H9 (cell line): Measurements from ENCODE around the gene GTF2H3. TPM values are rescaled to one million over a fixed set of nuclear protein-coding genes. Genes with fewer than 3 reads are reported as not detected.

Source experiments
- DNase-seq: peaks from one replicate; pipeline ENCODE4 v3.0.0-alpha.2; 2017
- H2AFZ ChIP-seq: one replicate; pipeline ENCODE4 v1.6.1; 2013; ENCODE audit warnings: mild to moderate bottlenecking, low read length, control low read depth, moderate library complexity
- H2AK5ac ChIP-seq: 2 replicates; pipeline ENCODE4 v1.6.1; 2013; ENCODE audit warnings: low read length, control low read depth, mixed read lengths; ENCODE audit not compliant: insufficient read length
- H2BK120ac ChIP-seq: one replicate; pipeline ENCODE4 v1.6.1; 2013; ENCODE audit warnings: low read depth, mild to moderate bottlenecking, low read length, control low read depth, inconsistent platforms; ENCODE audit not compliant: poor library complexity, severe bottlenecking
- H2BK12ac ChIP-seq: 2 replicates; pipeline ENCODE4 v1.6.1; 2013; ENCODE audit warnings: low read length, control low read depth, mixed read lengths, low read depth; ENCODE audit not compliant: insufficient read length
- H2BK15ac ChIP-seq: 2 replicates; pipeline ENCODE4 v1.6.1; 2013; ENCODE audit warnings: low read depth, low read length, control low read depth
- H2BK20ac ChIP-seq: one replicate; pipeline ENCODE4 v1.6.1; 2013; ENCODE audit warnings: low read depth, mild to moderate bottlenecking, low read length, control low read depth, inconsistent platforms; ENCODE audit not compliant: poor library complexity, severe bottlenecking
- H2BK5ac ChIP-seq: 2 replicates; pipeline ENCODE4 v1.6.1; 2013; ENCODE audit warnings: low read length, control low read depth, mixed read lengths; ENCODE audit not compliant: insufficient read length
- H3K14ac ChIP-seq: 2 replicates; pipeline ENCODE4 v1.6.1; 2013; ENCODE audit warnings: low read length, control low read depth; ENCODE audit not compliant: insufficient read depth
- H3K18ac ChIP-seq: 2 replicates; pipeline ENCODE4 v1.6.1; 2013; ENCODE audit warnings: low read depth, mild to moderate bottlenecking, mixed read lengths, low read length, control low read depth; ENCODE audit not compliant: insufficient read length
- H3K23ac ChIP-seq: 2 replicates; pipeline ENCODE4 v1.6.1; 2013; ENCODE audit warnings: low read length, control low read depth, mixed read lengths, low read depth; ENCODE audit not compliant: insufficient read length
- H3K23me2 ChIP-seq: 2 replicates; pipeline ENCODE4 v1.6.1; 2013; ENCODE audit warnings: low read depth, mild to moderate bottlenecking, mixed read lengths, low read length, control low read depth; ENCODE audit not compliant: insufficient read length, poor library complexity, severe bottlenecking
- H3K27ac ChIP-seq: 2 replicates; pipeline ENCODE4 v1.5.1; 2013; ENCODE audit warnings: low read length, control low read depth, mixed read lengths, low read depth; ENCODE audit not compliant: insufficient read length
- H3K27me3 ChIP-seq: 2 replicates; pipeline ENCODE4 v1.6.1; 2013; ENCODE audit warnings: low read length, control low read depth, inconsistent platforms; ENCODE audit not compliant: insufficient read depth
- H3K4ac ChIP-seq: 2 replicates; pipeline ENCODE4 v1.6.1; 2013; ENCODE audit warnings: low read depth, mild to moderate bottlenecking, control low read depth, inconsistent platforms, low read length, moderate library complexity
- H3K4me1 ChIP-seq: 2 replicates; pipeline ENCODE4 v1.6.1; 2013; ENCODE audit warnings: low read length, control low read depth, inconsistent platforms; ENCODE audit not compliant: insufficient read depth
- H3K4me2 ChIP-seq: 2 replicates; pipeline ENCODE4 v1.6.1; 2013; ENCODE audit warnings: low read length, control low read depth, mixed read lengths; ENCODE audit not compliant: insufficient read length, insufficient read depth
- H3K56ac ChIP-seq: 2 replicates; pipeline ENCODE4 v1.6.1; 2013; ENCODE audit warnings: low read depth, mild to moderate bottlenecking, mixed read lengths, low read length, control low read depth; ENCODE audit not compliant: insufficient read length
- H3K79me1 ChIP-seq: 2 replicates; pipeline ENCODE4 v1.6.1; 2013; ENCODE audit warnings: low read depth, mild to moderate bottlenecking, moderate library complexity, low read length, control low read depth, inconsistent platforms; ENCODE audit not compliant: insufficient read depth, poor library complexity, severe bottlenecking
- H3K79me2 ChIP-seq: 2 replicates; pipeline ENCODE4 v1.6.1; 2013; ENCODE audit warnings: low read length, control low read depth, inconsistent platforms; ENCODE audit not compliant: insufficient read depth
- H3K9ac ChIP-seq: 2 replicates; pipeline ENCODE4 v1.6.1; 2013; ENCODE audit warnings: low read length, control low read depth, mixed read lengths; ENCODE audit not compliant: insufficient read length; ENCODE audit errors: extremely low read depth
- H3K9me3 ChIP-seq: one replicate; pipeline ENCODE4 v1.6.1; 2013; ENCODE audit warnings: low read depth, low read length, inconsistent platforms; ENCODE audit not compliant: control insufficient read depth
- H3T11ph ChIP-seq: one replicate; pipeline ENCODE4 v1.6.1; 2013; ENCODE audit warnings: mild to moderate bottlenecking, low read length, control low read depth, inconsistent platforms
- H4K20me1 ChIP-seq: one replicate; pipeline ENCODE4 v1.6.1; 2013; ENCODE audit not compliant: control insufficient read depth, insufficient read length, insufficient read depth
- H4K5ac ChIP-seq: 2 replicates; pipeline ENCODE4 v1.6.1; 2013; ENCODE audit warnings: low read depth, mild to moderate bottlenecking, mixed read lengths, low read length, control low read depth; ENCODE audit not compliant: insufficient read length
- H4K8ac ChIP-seq: replicated peaks from 2 replicates; pipeline ENCODE4 v1.6.1; 2013; ENCODE audit warnings: low read length, control low read depth, mixed read lengths, low read depth; ENCODE audit not compliant: insufficient read length
- H4K91ac ChIP-seq: 2 replicates; pipeline ENCODE4 v1.6.1; 2013; ENCODE audit warnings: low read depth, mild to moderate bottlenecking, moderate library complexity, mixed read lengths, low read length, control low read depth; ENCODE audit not compliant: insufficient read length
- H3K27ac Mint-ChIP-seq, 3 experiments: 2 replicates in 2 of 3; 3 replicates in 1 of 3; pipeline ENCODE4 v1.8.0; 2020 to 2021; ENCODE audit warnings: mixed read lengths in 3 of 3, mild to moderate bottlenecking in 1 of 3, moderate library complexity in 1 of 3
- H3K27me3 Mint-ChIP-seq: 2 replicates; pipeline ENCODE4 v1.8.0; 2021; ENCODE audit warnings: low read depth, mild to moderate bottlenecking, moderate library complexity, mixed read lengths
- H3K36me3 Mint-ChIP-seq, 3 experiments: 2 replicates in 2 of 3; 3 replicates in 1 of 3; pipeline ENCODE4 v1.8.0; 2020 to 2021; ENCODE audit warnings: low read depth in 3 of 3, mixed read lengths in 3 of 3; ENCODE audit not compliant: insufficient read depth in 1 of 3
- H3K4me1 Mint-ChIP-seq, 2 experiments: 2 replicates each; pipeline ENCODE4 v1.8.0; 2020; ENCODE audit warnings: mixed read lengths in 2 of 2
- H3K4me3 Mint-ChIP-seq, 2 experiments: 2 replicates in 1 of 2; 3 replicates in 1 of 2; pipeline ENCODE4 v1.8.0; 2020 to 2021; ENCODE audit warnings: mild to moderate bottlenecking in 2 of 2, mixed read lengths in 2 of 2, moderate library complexity in 1 of 2
- H3K9me3 Mint-ChIP-seq, 2 experiments: 2 replicates in 1 of 2; 3 replicates in 1 of 2; pipeline ENCODE4 v1.8.0; 2020; ENCODE audit warnings: mild to moderate bottlenecking in 2 of 2, mixed read lengths in 2 of 2, moderate library complexity in 1 of 2
- CTCF ChIP-seq: fragments of 200-600 bp; sonication (generic); conservative IDR thresholded peaks from 3 replicates; pipeline ENCODE4 v1.8.0; 2021; ENCODE audit warnings: antibody characterized with exemption, mild to moderate bottlenecking
- WGBS: extraction: QIAGEN DNeasy Blood & Tissue Kit; methylation state at CpG from one replicate; pipeline ENCODE4 v1.1.7; 2013; ENCODE audit warnings: missing lambda C conversion rate, low lambda C conversion rate, mixed read lengths; ENCODE audit not compliant: insufficient read length; ENCODE audit errors: extremely low coverage; 5-methylcytosine and 5-hydroxymethylcytosine counted together
- total RNA-seq: library from RNA; stranded (reverse); gene quantifications from 2 replicates; pipeline ENCODE4 v1.2.1, GENCODE V29; 2021

The GTF2H3 gene
- total RNA-seq, 1 experiment from 2014 or later, result 39.2 TPM

DNA sequence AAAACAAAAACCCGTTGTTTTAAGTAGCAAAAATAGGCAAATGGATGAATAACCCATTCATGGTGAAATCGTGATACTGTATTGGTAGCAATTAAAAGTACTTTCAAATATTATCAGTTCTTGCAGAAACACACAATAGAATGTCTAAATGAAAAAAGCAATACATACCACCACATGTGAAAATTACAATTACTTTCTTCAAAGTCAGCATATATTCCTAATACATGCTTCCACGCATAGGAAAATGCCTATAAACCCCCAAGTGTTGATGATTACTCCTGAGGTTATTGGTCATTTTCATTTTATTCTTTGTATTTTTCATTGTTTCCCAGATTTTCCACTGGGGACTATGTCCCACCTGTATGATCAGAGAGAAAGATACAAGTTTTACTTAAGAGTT lies 16.5 kb upstream of the GTF2H3 start:
- Histone ChIP-seq H3K27me3 (no peaks in the 10 kb centered on the region), H3K23me2 (no peaks in the 10 kb centered on the region), H3K56ac (no peak overlapping the region), H3K79me2 (no peaks in the 10 kb centered on the region), H4K91ac (no peak overlapping the region), H3K18ac (no peak overlapping the region), H3K14ac (no peak overlapping the region), H4K5ac (no peak overlapping the region), H2BK5ac (no peak overlapping the region), H2BK12ac (no peak overlapping the region), H2AK5ac (no peak overlapping the region), H2BK20ac (no peak overlapping the region), H2BK120ac (no peak overlapping the region), H3K79me1 (no peaks in the 10 kb centered on the region), H2AFZ (no peak overlapping the region), H3K4me2 (no peak overlapping the region), H3K9ac (no peak overlapping the region), H3K4me1 (no peaks in the 10 kb centered on the region), H3T11ph (no peak overlapping the region), H3K23ac (no peak overlapping the region), H4K20me1 (no peaks in the 10 kb centered on the region), H3K27ac (no peak overlapping the region), H2BK15ac (no peak overlapping the region), H3K9me3 (no peaks in the 10 kb centered on the region), H3K4ac (no peak overlapping the region), H4K8ac (no peak overlapping the region)
- no CpG with 5 or more reads among the region's 3 CpGs for WGBS
- no peaks in the 10 kb centered on the region for H3K27me3 Mint-ChIP-seq
- H3K4me1 Mint-ChIP-seq, result no peaks in the 10 kb centered on the region
- H3K4me3 Mint-ChIP-seq, result no peak overlapping the region
- H3K36me3 Mint-ChIP-seq, result peaks cover 58 to 93% (median 86%) of the 10 kb centered on the region in 3 experiments; a peak in 6 of 7 replicates
- no peak for TF ChIP-seq CTCF
- no peak overlapping the region for H3K27ac Mint-ChIP-seq
- no peaks in the 10 kb centered on the region for H3K9me3 Mint-ChIP-seq
- no peak for DNase-seq
